Stimulated activated naive B cell treated with anti-CD40 and anti-IgM and Interleukin-4, amounts not matched to agents 10 μg/mL and 1 μg/mL and 100 μg/mL, for 72 hours (primary cell): ENCODE data around the gene ATP6AP1.

Experiments used
- ATAC-seq, 2 donors: fragments of 150-1000 bp; cut with Tn5 transposase; replicated peaks; 2 replicates each; pipeline ENCODE4 v1.10.0; 2021; ENCODE audit warnings: moderate library complexity in 1 of 2
- DNase-seq: peaks from one replicate; pipeline ENCODE4 v3.0.0; 2021
- H3K27ac Mint-ChIP-seq: one replicate; pipeline ENCODE4 v1.8.0; 2022; ENCODE audit warnings: mild to moderate bottlenecking, mixed read lengths
- H3K27me3 Mint-ChIP-seq, 2 donors: one replicate each; pipeline ENCODE4 v1.8.0; 2022; ENCODE audit warnings: mixed read lengths in 2 of 2
- H3K36me3 Mint-ChIP-seq, 2 donors: one replicate each; pipeline ENCODE4 v1.8.0; 2022; ENCODE audit warnings: mixed read lengths in 2 of 2, mild to moderate bottlenecking in 1 of 2
- H3K4me1 Mint-ChIP-seq, 2 donors: one replicate each; pipeline ENCODE4 v1.8.0; 2022; ENCODE audit warnings: mixed read lengths in 2 of 2, mild to moderate bottlenecking in 1 of 2
- H3K4me3 Mint-ChIP-seq, 2 donors: one replicate each; pipeline ENCODE4 v1.8.0; 2022; ENCODE audit warnings: mild to moderate bottlenecking in 2 of 2, mixed read lengths in 2 of 2, moderate library complexity in 1 of 2
- H3K9me3 Mint-ChIP-seq, 2 donors: one replicate each; pipeline ENCODE4 v1.8.0; 2022; ENCODE audit warnings: mixed read lengths in 2 of 2, mild to moderate bottlenecking in 1 of 2

ATP6AP1 gene

DNA sequence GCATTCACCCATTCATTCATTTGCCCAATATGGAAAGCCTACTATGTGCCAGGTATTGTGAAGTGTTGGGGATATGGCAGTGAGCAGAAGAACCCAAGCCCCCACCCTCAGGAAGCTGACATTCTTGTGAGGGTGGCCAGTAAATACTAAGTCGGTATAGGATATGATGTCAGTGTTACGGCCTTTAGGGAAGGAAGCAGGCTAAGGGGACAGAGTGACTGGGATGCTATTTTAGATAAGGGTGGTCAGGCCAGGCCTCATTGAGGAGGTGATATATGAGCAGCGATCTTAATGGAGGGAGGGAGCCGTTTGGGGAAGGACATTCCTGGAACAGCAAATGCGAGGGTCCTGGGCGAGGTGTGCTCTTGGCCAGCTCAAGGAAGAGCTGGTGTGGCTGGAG, 2.0 kb downstream of the ATP6AP1 start:
- H3K27ac Mint-ChIP-seq, result no peak overlapping the region
- H3K4me1 Mint-ChIP-seq, result peaks cover 32 to 37% of the 10 kb centered on the region in 2 donors
- ATAC-seq, result no peak

DNA sequence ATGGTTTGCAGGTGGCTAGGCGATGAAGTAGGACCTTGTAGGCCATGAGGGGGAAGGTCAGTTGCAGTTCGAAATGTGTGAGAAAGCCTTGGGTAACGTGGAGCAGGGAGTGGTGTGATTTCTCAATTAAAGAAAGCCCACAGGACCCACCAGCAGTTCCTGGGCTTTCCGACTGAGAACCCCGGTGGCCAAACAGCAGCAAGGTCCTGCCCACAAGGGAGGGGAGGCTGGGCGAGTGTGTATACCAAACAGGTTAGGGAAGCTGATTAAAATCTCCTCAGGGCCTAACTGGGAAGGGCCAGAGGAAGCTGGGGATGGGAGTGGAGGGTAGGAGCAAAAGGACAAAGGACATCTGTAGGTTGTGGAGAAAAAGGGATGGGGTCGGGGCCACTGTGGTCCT, 2.4 kb downstream of the ATP6AP1 start:
- no peak for DNase-seq
- Mint-ChIP-seq H3K27ac (no peak overlapping the region), H3K9me3 (no peaks in the 10 kb centered on the region), H3K36me3 (peaks cover 18 to 34% of the 10 kb centered on the region in 2 donors), H3K27me3 (no peaks in the 10 kb centered on the region), H3K4me3 (peak overlapping the region; percentile 22 to 91), H3K4me1 (peaks cover 32 to 37% of the 10 kb centered on the region in 2 donors)
- no peak for ATAC-seq

More for the DNA sequence above, 2.0 kb downstream of the ATP6AP1 start:
- peaks cover 18 to 30% of the 10 kb centered on the region in 2 donors for H3K36me3 Mint-ChIP-seq
- no peaks in the 10 kb centered on the region for H3K9me3 Mint-ChIP-seq
- no peak for DNase-seq
- H3K4me3 Mint-ChIP-seq, result peak overlapping the region; percentile 22 to 91
- no peaks in the 10 kb centered on the region for H3K27me3 Mint-ChIP-seq

DNA sequence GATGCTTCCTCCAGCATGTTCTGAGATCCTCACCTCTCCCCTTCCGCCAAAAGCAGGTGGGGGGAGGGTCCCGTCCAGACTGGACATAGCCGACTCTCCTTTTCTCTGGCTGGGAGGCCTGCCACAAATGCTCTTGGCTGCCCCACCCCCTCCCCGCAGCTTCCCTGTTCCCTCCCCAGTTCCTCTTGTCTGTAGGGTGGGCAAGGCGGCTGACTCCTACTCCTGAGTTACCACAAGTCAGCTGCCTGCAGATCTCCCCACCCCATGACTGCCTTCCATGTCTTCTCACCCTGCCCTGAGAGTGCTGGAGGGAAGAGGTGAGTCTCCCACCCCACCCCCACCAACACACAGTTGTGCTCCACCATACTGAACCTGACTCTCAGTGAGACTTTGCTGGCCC, 2.9 kb downstream of the ATP6AP1 start:
- Mint-ChIP-seq H3K27me3 (no peaks in the 10 kb centered on the region), H3K4me1 (peaks cover 34 to 37% of the 10 kb centered on the region in 2 donors), H3K9me3 (no peaks in the 10 kb centered on the region), H3K36me3 (peaks cover 18 to 38% of the 10 kb centered on the region in 2 donors), H3K27ac (no peak overlapping the region), H3K4me3 (peak overlapping the region in 1 of 2 donors; percentile 11)
- ATAC-seq (no peak), DNase-seq (no peak)

DNA sequence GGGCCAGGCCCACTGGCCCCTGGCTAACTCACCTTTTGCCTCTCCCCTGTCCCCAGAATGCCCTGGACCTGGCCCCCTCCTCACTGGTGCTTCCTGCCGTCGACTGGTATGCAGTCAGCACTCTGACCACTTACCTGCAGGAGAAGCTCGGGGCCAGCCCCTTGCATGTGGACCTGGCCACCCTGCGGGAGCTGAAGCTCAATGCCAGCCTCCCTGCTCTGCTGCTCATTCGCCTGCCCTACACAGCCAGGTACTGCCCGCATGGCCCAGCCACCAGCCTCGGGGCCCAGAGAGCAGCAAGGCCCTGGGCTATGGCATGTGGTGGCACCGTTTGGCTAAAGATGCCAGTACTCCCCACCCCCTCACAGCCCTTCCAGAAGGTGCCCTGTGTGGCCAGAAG, 3.7 kb downstream of the ATP6AP1 start:
- no peaks in the 10 kb centered on the region for H3K9me3 Mint-ChIP-seq
- no peak for ATAC-seq
- no peak overlapping the region for H3K27ac Mint-ChIP-seq
- H3K27me3 Mint-ChIP-seq, result no peaks in the 10 kb centered on the region
- H3K4me1 Mint-ChIP-seq, result peaks cover 34 to 37% of the 10 kb centered on the region in 2 donors
- H3K36me3 Mint-ChIP-seq, result peaks cover 18 to 40% of the 10 kb centered on the region in 2 donors
- DNase-seq, result no peak
- no peak overlapping the region for H3K4me3 Mint-ChIP-seq

GRCh38 chrX:154433605-154434004, 5.1 kb downstream of the ATP6AP1 start:
- peaks cover 20 to 41% of the 10 kb centered on the region in 2 donors for H3K36me3 Mint-ChIP-seq
- DNase-seq (no peak), ATAC-seq (no peak)
- H3K9me3 Mint-ChIP-seq, result peaks cover 0 to 4% of the 10 kb centered on the region in 2 donors
- peak overlapping the region; percentile 26 for H3K27ac Mint-ChIP-seq
- H3K27me3 Mint-ChIP-seq, result no peaks in the 10 kb centered on the region
- H3K4me3 Mint-ChIP-seq, result no peak overlapping the region
- peaks cover 29 to 30% of the 10 kb centered on the region in 2 donors for H3K4me1 Mint-ChIP-seq

DNA sequence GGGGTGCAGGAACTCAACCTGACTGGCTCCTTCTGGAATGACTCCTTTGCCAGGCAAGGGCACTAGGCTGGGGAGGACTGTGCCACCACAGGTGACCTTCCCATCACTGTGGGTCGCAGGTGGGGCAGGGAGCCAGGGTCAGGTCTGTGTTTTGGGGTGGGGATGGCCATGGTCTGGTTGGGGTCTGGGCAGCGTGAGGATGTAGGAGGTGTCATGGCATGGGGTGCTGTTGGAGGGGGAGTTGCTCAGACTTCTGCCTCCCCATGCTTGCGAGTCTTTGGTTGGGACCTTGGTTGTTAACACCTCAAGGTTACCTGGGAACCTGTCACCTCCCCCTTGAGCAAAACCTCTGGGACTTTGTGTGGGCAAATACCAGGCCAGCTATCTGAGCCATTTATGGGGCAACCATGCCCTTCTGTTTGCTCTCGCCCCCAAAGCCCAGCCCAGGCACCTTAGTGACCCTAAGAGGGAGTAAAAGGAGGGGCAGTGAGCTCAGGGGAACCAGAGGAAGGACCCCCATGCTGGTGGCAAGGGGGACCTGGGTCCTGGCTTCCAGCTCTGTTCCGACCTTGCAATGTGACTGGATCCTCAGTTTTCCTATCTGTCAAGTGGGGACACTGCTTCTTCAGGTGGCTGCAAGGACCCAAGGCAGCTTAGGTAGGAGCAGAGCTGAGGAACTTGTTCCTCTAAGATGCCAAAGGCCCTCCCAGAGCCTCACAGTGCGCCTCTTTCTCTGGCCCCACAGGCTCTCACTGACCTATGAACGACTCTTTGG, 6.1 kb downstream of the ATP6AP1 start:
- Mint-ChIP-seq H3K27me3 (no peaks in the 10 kb centered on the region), H3K4me3 (no peak overlapping the region), H3K27ac (no peak overlapping the region), H3K4me1 (peaks cover 24% of the 10 kb centered on the region in 2 donors), H3K9me3 (peaks cover 0 to 4% of the 10 kb centered on the region in 2 donors), H3K36me3 (peaks cover 20 to 43% of the 10 kb centered on the region in 2 donors)
- DNase-seq (no peak), ATAC-seq (no peak)

GRCh38 chrX:154435171-154435733, 6.8 kb downstream of the ATP6AP1 start:
- DNase-seq (no peak), ATAC-seq (no peak)
- H3K4me1 Mint-ChIP-seq, result peaks cover 20 to 23% of the 10 kb centered on the region in 2 donors
- no peaks in the 10 kb centered on the region for H3K27me3 Mint-ChIP-seq
- H3K4me3 Mint-ChIP-seq, result no peak overlapping the region
- H3K36me3 Mint-ChIP-seq, result peaks cover 20 to 46% of the 10 kb centered on the region in 2 donors
- peaks cover 0 to 4% of the 10 kb centered on the region in 2 donors for H3K9me3 Mint-ChIP-seq
- H3K27ac Mint-ChIP-seq, result no peak overlapping the region

DNA sequence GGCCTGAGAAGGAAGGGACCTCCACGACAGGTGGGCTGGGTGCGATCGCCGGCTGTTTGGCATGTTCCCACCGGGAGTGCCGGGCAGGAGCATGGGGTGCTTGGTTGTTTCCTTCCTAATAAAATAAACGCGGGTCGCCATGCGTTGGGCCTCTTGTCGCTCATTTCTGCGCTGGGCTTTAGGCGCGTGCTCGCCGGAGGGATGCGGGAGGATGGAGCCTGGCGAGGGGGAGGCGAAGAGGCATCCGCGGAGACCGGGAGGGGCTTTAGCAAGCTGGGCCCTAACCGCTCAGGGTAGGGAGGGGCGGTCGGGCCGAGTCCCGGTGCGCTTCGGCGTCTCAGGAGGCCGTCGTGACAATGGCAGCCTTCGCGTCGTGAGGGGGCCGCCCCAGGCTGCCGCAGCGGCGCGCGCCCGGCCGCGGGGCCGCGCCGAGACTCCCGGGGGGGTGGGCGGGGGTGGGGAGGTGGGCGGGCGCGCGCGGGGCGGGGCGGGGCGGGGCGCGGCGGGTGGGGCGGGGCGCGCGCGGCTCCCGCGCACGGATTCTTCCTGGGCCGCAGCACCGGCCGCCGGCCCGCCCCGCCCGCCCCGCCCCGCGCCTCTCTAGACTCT, 8.0 kb downstream of the ATP6AP1 start:
- H3K27me3 Mint-ChIP-seq, result no peaks in the 10 kb centered on the region
- ATAC-seq (peak; percentile 79 to 81), DNase-seq (peak; percentile 15)
- H3K4me1 Mint-ChIP-seq, result peaks cover 8 to 14% of the 10 kb centered on the region in 2 donors
- H3K27ac Mint-ChIP-seq, result peak overlapping the region; percentile 94
- H3K9me3 Mint-ChIP-seq, result peaks cover 0 to 4% of the 10 kb centered on the region in 2 donors
- H3K4me3 Mint-ChIP-seq, result peak overlapping the region; percentile 83 to 85
- peaks cover 15 to 49% of the 10 kb centered on the region in 2 donors for H3K36me3 Mint-ChIP-seq

DNA sequence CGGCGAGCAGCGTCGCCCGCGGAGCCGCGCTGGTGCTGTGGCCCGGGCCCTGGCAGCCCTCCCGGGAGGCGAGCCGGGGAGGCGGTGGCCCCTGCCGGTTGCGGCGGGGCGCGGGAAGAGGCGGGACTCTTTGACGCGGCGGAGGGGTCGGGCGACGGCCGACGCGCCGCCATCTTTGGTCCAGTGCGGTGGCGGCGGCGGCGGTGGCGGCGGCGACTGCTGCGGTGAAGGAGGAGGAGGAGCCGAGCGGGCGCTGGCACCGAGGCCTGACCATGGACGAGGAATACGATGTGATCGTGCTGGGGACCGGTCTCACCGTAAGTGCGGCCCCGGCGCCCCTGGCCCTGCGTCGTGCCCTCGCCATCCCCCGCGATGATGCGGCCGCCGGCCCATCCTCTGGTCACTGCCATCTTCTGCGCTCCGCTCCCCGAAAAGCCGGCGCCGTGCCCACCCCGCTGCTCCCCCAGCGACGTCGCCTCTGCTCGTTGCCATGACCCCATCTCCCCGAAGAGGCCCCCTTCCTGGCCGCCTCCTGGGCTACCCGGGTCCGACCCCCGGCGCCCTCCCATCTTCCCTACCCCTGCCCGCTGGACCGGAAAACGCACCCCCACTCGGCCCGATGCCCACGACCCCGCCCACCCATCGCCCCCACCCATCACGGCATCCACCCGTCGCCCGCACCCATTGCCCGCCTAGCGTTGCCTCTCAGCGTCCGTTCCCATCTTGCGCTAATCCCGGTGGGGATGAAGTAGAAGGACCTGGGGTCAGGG, 8.7 kb downstream of the ATP6AP1 start, which contains the start of gene GDI1:
TSS of gene GDI1 (plus strand) at position 172 of the 770 bp plus-strand sequence. CDS start at position 273, 101 bp downstream.
- peaks cover 0 to 4% of the 10 kb centered on the region in 2 donors for H3K9me3 Mint-ChIP-seq
- peak; percentile 60 to 74 for ATAC-seq
- peak; percentile 42 for DNase-seq
- peaks cover 4 to 10% of the 10 kb centered on the region in 2 donors for H3K4me1 Mint-ChIP-seq
- H3K27ac Mint-ChIP-seq, result peak within 1 kb of the TSS; percentile 94
- H3K36me3 Mint-ChIP-seq, result peaks cover 13 to 50% of the 10 kb centered on the region in 2 donors
- no peaks in the 10 kb centered on the region for H3K27me3 Mint-ChIP-seq
- peak within 1 kb of the TSS; percentile 86 to 89 for H3K4me3 Mint-ChIP-seq

- Mint-ChIP-seq H3K4me3 (peak overlapping the region; percentile 86 to 89), H3K27ac (peak overlapping the region; percentile 17), H3K9me3 (peaks cover 0 to 4% of the 10 kb centered on the region in 2 donors), H3K4me1 (peaks cover 2 to 9% of the 10 kb centered on the region in 2 donors), H3K36me3 (peaks cover 13 to 43% of the 10 kb centered on the region in 2 donors), H3K27me3 (no peaks in the 10 kb centered on the region)
- no peak for DNase-seq
- ATAC-seq, result no peak
Measured at GRCh38 chrX:154437971-154438893, 9.8 kb downstream of the ATP6AP1 start.

- Mint-ChIP-seq H3K4me3 (no peak overlapping the region), H3K4me1 (peaks cover 7 to 12% of the 10 kb centered on the region in 2 donors), H3K27ac (no peak overlapping the region), H3K27me3 (no peaks in the 10 kb centered on the region), H3K36me3 (peaks cover 3 to 38% of the 10 kb centered on the region in 2 donors), H3K9me3 (peaks cover 0 to 4% of the 10 kb centered on the region in 2 donors)
- ATAC-seq (no peak), DNase-seq (no peak)
Measured at GRCh38 chrX:154439841-154440240, 11.4 kb downstream of the ATP6AP1 start.

- Mint-ChIP-seq H3K4me1 (peaks cover 7 to 10% of the 10 kb centered on the region in 2 donors), H3K36me3 (peaks cover 3 to 30% of the 10 kb centered on the region in 2 donors), H3K27me3 (no peaks in the 10 kb centered on the region), H3K9me3 (peaks cover 0 to 4% of the 10 kb centered on the region in 2 donors), H3K4me3 (no peak overlapping the region), H3K27ac (no peak overlapping the region)
- DNase-seq (no peak), ATAC-seq (no peak)
Measured at GRCh38 chrX:154440623-154441357, 12.3 kb downstream of the ATP6AP1 start.
